HG03175 (cell line): Measurements from ENCODE around the gene PLOD1.
"Not testable (repeated sequence)": the region's sequence is repeated elsewhere in the genome, so short reads cannot be mapped to it uniquely, and the experiment has no call there.

ENCODE experiments used
- ATAC-seq: cut with Tn5 transposase; IDR thresholded peaks from one replicate; pipeline ENCODE4 v1.9.1; 2021; ENCODE audit warnings: mild to moderate bottlenecking, moderate library complexity; ENCODE audit not compliant: unreplicated experiment

PLOD1 gene

DNA sequence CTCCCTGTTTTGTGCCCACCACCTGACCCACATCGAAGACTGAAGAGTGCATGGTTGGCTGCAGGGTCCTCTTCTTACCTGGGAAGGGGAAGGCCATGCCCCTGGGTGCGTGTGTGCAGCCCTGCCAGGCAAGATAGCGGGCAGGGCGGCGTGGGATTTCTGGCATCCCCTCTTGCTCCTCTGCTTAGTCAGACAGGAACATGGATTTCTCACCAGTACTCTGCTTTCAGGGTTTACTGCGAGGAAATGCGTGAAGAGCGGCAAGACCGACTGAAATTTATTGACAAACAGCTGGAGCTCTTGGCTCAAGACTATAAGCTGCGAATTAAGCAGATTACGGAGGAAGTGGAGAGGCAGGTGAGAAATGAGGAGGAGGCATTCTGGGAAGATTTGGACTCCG, 69.2 kb downstream of the PLOD1 start:
- no peak for ATAC-seq

DNA sequence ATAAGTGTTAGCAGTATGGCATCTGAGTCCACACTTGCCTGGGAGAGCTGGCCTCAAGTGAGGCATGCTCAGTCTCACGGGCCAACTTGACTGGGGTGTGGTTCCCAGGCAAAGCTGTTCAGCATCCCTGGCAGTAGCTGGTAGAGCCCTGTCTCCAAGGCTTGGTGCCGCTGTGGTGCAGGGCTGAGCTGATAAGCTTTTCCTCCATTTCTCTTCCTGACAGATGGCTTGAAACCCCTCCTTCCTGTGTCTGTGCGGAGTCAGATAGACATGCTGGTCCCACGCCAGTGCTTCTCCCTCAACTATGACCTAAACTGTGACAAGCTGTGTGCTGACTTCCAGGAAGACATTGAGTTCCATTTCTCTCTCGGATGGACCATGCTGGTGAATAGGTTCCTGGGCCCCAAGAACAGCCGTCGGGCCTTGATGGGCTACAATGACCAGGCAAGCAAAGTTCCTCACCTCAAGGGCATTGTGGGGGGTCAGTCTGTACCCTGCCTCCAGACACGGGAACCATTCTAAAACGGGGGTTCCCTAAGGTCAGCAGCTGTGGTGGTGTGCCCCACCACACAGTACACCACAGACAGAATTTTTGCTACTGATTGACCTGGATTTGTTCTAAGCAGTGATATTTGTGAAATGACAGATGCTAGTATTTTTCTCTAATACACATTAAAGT, 71.1 kb downstream of the PLOD1 start:
- no peak for ATAC-seq

DNA sequence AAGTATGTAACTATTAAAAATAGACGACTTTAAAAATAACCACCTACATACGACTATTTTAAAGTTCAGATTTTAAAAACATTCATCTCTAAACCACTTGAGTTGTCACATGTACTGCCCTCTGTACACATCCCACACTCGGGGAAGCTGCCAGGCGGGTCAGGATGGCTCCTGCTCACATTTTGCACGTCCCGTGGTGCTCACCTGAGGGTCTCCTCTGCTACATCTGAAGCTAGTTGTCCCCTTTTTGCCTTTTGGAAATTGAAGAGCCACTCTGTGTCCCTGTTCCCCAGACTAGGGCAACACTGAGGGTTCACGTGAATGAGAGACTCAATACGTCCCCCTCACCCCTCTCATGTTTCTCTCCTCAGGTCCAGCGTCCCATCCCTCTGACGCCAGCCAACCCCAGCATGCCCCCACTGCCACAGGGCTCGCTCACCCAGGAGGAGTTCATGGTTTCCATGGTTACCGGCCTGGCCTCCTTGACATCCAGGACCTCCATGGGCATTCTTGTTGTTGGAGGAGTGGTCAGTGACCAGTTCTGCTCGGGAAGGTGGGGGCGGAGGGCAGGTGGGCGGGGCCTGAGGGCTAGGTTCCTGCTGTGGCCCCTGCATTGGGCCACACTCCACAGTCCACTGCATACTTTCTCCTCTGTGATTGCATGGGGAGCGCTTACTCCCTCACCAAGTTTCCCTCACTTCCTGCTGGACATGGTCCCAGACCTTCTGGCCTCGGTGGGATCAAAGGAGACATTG, 71.8 kb downstream of the PLOD1 start:
- no peak for ATAC-seq

GRCh38 chr1:12007204-12007603, 72.7 kb downstream of the PLOD1 start:
- ATAC-seq: no peak

DNA sequence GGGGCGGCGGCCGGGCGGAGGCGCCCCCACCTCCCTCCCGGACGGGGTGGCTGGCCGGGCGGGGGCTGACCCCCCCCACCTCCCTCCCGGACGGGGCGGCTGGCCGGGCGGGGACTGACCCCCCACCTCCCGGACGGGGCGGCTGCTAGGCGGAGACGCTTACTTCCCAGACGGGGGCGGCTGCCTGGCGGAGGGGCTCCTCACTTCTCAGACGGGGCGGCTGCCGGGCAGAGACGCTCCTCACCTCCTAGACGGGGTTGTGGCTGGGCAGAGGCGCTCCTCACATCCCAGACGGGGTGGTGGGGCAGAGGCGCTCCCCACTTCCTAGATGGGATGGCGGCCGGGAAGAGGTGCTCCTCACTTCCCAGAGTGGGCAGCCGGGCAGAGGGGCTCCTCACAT, 73.8 kb downstream of the PLOD1 start:
- not testable (repeated sequence) for ATAC-seq

GRCh38 chr1:12009318-12009947, 74.9 kb downstream of the PLOD1 start:
- ATAC-seq: no peak

GRCh38 chr1:12010746-12011570, 76.4 kb downstream of the PLOD1 start:
- no peak for ATAC-seq

DNA sequence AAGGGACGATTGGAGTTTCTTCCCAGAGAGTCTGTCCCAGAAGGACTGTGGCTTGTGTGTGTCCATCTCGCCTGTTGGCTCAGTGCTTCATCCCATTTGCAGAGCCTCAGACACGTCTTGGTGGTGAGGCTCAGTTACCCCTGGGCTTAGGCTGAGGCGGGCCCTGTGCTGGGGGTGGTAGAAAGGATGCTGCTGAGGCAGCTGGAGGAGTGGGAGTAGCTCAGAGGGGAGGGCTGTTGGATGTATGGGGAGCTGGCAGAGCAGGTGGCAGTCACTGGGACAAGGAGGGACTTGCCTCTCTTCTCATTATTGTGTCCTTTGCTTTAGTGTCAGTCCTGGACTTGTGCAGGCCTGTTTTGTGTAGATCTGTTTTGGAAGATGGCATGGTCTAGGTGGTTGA, 77.5 kb downstream of the PLOD1 start:
- ATAC-seq: no peak

DNA sequence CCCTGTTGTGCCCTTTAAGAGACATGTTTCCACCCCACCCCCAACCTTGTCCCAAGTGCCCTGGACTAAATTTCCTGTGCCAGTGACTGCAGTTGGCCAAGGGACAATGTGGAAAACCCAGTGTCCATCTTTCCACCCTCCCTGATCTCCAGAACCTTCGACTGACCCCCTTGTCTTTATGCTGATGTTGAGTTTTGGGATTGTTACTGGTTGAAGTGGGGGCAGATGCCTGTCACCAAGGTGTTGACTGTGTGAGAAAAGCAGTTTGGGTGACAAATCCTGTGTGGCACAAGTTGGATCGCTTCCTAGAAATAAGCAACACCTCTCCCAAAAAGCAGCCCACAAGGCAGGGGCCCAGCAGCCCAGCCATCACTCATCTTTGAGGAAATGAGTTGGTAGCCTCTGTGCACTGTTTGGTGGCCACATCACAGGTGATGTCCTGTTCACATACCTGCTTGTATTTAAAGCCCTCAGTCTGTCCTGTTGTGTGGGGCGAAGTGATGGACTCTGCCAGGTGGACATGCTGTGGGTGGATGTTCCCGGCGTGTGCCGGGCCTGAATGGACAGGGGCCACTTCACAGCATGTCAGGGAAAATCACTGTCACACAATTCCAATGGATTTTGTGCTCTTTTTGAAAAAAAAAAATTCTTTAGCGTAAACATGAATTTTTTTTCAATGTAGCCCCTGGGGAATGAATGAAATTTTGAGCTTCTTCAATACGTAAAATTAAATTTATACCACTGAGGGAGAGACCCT, 78.2 kb downstream of the PLOD1 start:
- no peak for ATAC-seq

- ATAC-seq: no peak
These were observed 79.8 kb downstream of the PLOD1 start for GRCh38 chr1:12014141-12014991.

DNA sequence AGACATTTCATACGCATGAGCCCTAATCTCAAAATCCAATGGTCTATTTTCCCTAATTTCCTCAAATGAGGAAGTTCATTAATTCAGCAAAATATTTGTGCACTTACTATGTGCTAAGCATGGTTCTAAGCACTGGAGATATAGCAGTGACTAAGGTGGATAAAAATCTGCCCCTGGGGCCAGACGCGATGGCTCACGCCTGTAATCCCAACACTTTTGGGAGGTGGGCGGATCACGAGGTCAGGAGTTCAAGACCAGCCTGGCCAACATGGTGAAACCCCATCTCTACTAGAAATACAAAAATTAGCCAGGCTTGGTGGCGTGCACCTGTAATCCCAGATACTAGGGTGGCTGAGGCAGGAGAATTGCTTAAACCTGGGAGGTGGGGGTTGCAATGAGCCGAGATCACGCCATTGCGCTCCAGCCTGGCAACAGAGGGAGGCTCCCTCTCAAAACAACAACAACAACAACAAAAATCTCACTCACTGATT, 80.5 kb downstream of the PLOD1 start:
- ATAC-seq: no peak

DNA sequence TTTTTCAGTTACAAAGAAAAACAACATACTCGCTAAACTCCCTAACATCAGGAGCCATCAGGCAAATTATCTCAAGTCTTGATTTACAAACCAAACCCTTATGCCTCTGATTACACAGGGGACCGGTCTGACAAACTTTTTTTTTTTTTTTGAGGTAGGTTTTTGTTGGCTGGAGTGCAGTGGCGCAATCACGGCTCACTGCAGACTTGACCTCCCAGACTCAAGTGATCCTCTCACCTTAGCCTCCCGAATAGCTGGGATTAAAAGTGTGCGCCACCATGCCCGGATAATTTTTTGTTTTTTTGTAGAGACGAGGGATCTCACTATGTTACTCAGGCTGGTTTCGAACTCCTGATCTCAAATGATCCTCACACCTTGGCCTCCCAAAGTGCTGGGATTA, 81.0 kb downstream of the PLOD1 start:
- no peak for ATAC-seq

GRCh38 chr1:12016182-12016581, 81.7 kb downstream of the PLOD1 start:
- ATAC-seq: no peak

- ATAC-seq: no peak
These were observed 85.5 kb downstream of the PLOD1 start for GRCh38 chr1:12019858-12020509.

DNA sequence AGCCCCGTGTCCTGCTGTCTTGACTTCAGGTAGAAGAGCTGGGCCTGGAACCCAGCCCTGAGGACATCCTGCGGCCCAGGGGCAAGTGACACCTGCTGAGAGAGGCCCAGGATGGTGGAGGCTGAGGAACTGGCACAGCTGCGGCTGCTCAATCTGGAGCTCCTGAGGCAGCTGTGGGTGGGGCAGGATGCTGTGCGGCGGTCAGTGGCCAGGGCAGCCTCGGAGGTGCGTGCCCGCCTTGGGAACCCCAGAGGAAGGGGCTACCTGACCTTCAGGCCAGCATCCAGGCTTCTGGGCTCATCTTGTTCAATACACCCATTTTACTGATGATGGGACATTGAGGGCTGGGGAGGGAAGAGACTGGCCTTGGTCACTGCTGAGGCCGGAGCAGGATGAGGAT, 87.1 kb downstream of the PLOD1 start:
- no peak for ATAC-seq

DNA sequence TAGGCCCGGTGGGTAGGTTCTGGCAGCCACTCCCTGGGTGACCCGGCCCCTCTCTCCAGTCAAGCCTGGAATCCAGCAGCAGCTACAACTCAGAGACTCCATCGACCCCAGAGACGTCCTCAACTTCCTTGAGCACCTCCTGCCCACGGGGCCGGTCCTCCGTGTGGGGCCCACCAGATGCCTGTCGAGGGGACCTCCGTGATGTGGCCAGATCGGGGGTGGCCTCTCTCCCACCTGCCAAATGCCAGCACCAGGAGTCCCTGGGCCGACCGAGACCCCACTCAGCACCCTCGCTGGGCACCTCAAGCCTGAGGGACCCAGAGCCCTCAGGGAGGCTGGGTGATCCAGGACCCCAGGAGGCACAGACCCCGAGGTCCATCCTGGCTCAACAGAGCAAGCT, 87.5 kb downstream of the PLOD1 start:
- ATAC-seq: no peak
